Osteoblast (primary cell): ENCODE data around the gene OR51G1. TPM values are rescaled to one million over a fixed set of nuclear protein-coding genes. Genes with fewer than 3 reads are reported as not detected.

Experiments used
- DNase-seq: peaks from one replicate; pipeline ENCODE4 v3.0.0; 2011; ENCODE audit warnings: low spot score, mixed read lengths; ENCODE audit not compliant: insufficient read length; ENCODE audit errors: missing footprints
- H2AFZ ChIP-seq: 2 replicates; pipeline ENCODE4 v1.6.0; 2011; ENCODE audit warnings: mild to moderate bottlenecking, low read length
- H3K27ac ChIP-seq: 2 replicates; pipeline ENCODE4 v1.5.1; 2011; ENCODE audit warnings: mild to moderate bottlenecking, low read depth, low read length, moderate library complexity
- H3K27me3 ChIP-seq: 2 replicates; pipeline ENCODE4 v1.6.0; 2012; ENCODE audit warnings: mild to moderate bottlenecking, control low read depth, inconsistent platforms, low read length, moderate library complexity; ENCODE audit not compliant: insufficient read depth
- H3K36me3 ChIP-seq: 2 replicates; pipeline ENCODE4 v1.5.1; 2011; ENCODE audit warnings: mild to moderate bottlenecking, low read length, control low read depth, moderate library complexity; ENCODE audit not compliant: insufficient read depth
- H3K4me1 ChIP-seq: 2 replicates; pipeline ENCODE4 v1.5.1; 2011; ENCODE audit warnings: mild to moderate bottlenecking, low read length, control low read depth, moderate library complexity; ENCODE audit not compliant: insufficient read depth
- H3K4me2 ChIP-seq: 2 replicates; pipeline ENCODE4 v1.6.0; 2011; ENCODE audit warnings: mild to moderate bottlenecking, low read length; ENCODE audit not compliant: insufficient read depth
- H3K4me3 ChIP-seq: fragments of 200-600 bp; sonication (generic); 3 replicates; pipeline ENCODE4 v1.5.1; 2012; ENCODE audit warnings: mild to moderate bottlenecking, low read length, inconsistent platforms; ENCODE audit not compliant: insufficient read depth
- H3K79me2 ChIP-seq: 2 replicates; pipeline ENCODE4 v1.6.0; 2012; ENCODE audit warnings: mild to moderate bottlenecking, low read length, control low read depth, inconsistent platforms; ENCODE audit not compliant: insufficient read depth
- H3K9me3 ChIP-seq: 2 replicates; pipeline ENCODE4 v1.5.1; 2011; ENCODE audit warnings: low read depth, low read length, control low read depth
- H4K20me1 ChIP-seq: 2 replicates; pipeline ENCODE4 v1.6.0; 2012; ENCODE audit warnings: mild to moderate bottlenecking, low read length, control low read depth; ENCODE audit not compliant: insufficient read depth
- total RNA-seq: library from RNA; depleted of rRNA; stranded (reverse); fragments of >200 nt; gene quantifications from 2 replicates; pipeline ENCODE4 v1.2.3, GENCODE V29; 2012
- TF ChIP-seq, protein P1 (sequence below): IDR thresholded peaks from 2 replicates; pipeline ENCODE4 v1.5.1; 2011; ENCODE audit warnings: mild to moderate bottlenecking, low read depth, low read length, moderate library complexity; ENCODE audit errors: extremely low read depth

Gene OR51G1
- total RNA-seq, 1 donor = not detected

DNA sequence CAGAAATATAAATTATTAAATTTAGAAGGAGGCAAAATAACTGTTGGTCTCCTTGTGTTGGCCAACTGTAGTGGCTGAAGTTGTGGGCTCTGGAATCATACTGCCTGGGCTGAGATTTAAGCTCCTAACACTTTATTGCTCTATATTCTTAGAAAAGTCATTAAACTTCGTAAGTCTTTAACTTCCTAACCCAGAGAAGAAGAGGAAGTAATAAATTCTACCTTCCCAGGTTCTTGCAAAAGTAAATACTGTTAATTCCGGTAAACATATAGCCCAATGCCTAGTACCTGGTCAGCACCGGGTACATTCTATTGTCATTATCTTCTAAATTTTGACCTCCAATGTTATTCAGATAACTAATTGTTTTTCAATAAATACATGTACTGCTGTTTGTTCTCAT lies 38.0 kb downstream of the OR51G1 start:
- Histone ChIP-seq H3K27ac (no peak overlapping the region), H2AFZ (no peak overlapping the region), H3K36me3 (no peaks in the 10 kb centered on the region), H4K20me1 (no peaks in the 10 kb centered on the region), H3K27me3 (no peaks in the 10 kb centered on the region), H3K4me3 (no peak overlapping the region), H3K4me2 (no peak overlapping the region), H3K9me3 (no peaks in the 10 kb centered on the region), H3K79me2 (no peaks in the 10 kb centered on the region), H3K4me1 (peaks cover under 1% of the 10 kb centered on the region)
- TF ChIP-seq, protein P1, sequence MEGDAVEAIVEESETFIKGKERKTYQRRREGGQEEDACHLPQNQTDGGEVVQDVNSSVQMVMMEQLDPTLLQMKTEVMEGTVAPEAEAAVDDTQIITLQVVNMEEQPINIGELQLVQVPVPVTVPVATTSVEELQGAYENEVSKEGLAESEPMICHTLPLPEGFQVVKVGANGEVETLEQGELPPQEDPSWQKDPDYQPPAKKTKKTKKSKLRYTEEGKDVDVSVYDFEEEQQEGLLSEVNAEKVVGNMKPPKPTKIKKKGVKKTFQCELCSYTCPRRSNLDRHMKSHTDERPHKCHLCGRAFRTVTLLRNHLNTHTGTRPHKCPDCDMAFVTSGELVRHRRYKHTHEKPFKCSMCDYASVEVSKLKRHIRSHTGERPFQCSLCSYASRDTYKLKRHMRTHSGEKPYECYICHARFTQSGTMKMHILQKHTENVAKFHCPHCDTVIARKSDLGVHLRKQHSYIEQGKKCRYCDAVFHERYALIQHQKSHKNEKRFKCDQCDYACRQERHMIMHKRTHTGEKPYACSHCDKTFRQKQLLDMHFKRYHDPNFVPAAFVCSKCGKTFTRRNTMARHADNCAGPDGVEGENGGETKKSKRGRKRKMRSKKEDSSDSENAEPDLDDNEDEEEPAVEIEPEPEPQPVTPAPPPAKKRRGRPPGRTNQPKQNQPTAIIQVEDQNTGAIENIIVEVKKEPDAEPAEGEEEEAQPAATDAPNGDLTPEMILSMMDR = no peak
- DNase-seq = no peak

DNA sequence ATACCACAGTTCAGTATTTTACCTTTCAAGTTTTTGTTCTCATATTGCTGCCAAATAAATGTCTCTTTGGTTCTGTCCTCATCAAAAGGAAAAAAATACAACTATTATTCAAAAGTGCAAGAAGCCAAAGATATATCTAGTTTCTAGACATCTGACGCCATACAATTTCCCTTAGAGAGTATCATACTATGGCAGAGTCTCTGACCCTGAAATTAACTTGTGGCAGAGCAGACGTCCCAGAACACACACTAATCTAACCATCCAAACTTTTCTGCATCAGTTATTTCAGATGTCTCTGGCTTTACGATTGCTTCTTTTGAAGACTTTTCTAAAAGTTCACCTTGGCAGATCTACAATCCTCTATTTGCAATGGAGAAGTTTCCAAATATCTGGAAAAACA lies 39.8 kb downstream of the OR51G1 start:
- no peak overlapping the region for H3K4me2 ChIP-seq
- no peaks in the 10 kb centered on the region for H4K20me1 ChIP-seq
- no peak overlapping the region for H3K4me3 ChIP-seq
- no peak overlapping the region for H2AFZ ChIP-seq
- H3K9me3 ChIP-seq = no peaks in the 10 kb centered on the region
- H3K27me3 ChIP-seq = no peaks in the 10 kb centered on the region
- DNase-seq = no peak
- H3K79me2 ChIP-seq = no peaks in the 10 kb centered on the region
- H3K36me3 ChIP-seq = no peaks in the 10 kb centered on the region
- peaks cover 5% of the 10 kb centered on the region for H3K4me1 ChIP-seq
- TF ChIP-seq, protein P1 = no peak
- H3K27ac ChIP-seq = no peak overlapping the region

DNA sequence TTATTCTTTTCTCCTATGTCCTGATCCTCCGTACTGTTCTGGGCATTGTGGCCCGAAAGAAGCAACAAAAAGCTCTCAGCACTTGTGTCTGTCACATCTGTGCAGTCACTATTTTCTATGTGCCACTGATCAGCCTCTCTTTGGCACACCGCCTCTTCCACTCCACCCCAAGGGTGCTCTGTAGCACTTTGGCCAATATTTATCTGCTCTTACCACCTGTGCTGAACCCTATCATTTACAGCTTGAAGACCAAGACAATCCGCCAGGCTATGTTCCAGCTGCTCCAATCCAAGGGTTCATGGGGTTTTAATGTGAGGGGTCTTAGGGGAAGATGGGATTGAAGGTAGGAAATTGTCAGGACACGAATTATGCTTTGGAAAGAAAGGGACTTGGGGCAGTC lies 41.6 kb downstream of the OR51G1 start:
- no peak overlapping the region for H3K4me3 ChIP-seq
- no peak overlapping the region for H3K4me2 ChIP-seq
- no peaks in the 10 kb centered on the region for H3K9me3 ChIP-seq
- no peak for DNase-seq
- peaks cover 5% of the 10 kb centered on the region for H3K4me1 ChIP-seq
- H3K79me2 ChIP-seq = no peaks in the 10 kb centered on the region
- H3K27ac ChIP-seq = no peak overlapping the region
- H3K36me3 ChIP-seq = no peaks in the 10 kb centered on the region
- no peaks in the 10 kb centered on the region for H4K20me1 ChIP-seq
- H2AFZ ChIP-seq = no peak overlapping the region
- TF ChIP-seq, protein P1 = no peak
- H3K27me3 ChIP-seq = no peaks in the 10 kb centered on the region

DNA sequence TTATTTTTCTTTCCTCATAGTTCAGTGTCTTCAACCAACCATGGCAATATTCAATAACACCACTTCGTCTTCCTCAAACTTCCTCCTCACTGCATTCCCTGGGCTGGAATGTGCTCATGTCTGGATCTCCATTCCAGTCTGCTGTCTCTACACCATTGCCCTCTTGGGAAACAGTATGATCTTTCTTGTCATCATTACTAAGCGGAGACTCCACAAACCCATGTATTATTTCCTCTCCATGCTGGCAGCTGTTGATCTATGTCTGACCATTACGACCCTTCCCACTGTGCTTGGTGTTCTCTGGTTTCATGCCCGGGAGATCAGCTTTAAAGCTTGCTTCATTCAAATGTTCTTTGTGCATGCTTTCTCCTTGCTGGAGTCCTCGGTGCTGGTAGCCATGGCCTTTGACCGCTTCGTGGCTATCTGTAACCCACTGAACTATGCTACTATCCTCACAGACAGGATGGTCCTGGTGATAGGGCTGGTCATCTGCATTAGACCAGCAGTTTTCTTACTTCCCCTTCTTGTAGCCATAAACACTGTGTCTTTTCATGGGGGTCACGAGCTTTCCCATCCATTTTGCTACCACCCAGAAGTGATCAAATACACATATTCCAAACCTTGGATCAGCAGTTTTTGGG lies 42.2 kb downstream of the OR51G1 start, which contains the start of gene OR51T1:
TSS of gene OR51T1 (plus strand) at position 41 of the 641 bp plus-strand sequence. CDS start at position 41, 0 bp downstream.
- Histone ChIP-seq H3K9me3 (no peaks in the 10 kb centered on the region), H3K36me3 (no peaks in the 10 kb centered on the region), H4K20me1 (no peaks in the 10 kb centered on the region), H3K4me3 (no peak within 1 kb of the TSS), H3K4me2 (peak within 1 kb of the TSS; percentile 17), H3K27ac (no peak within 1 kb of the TSS), H3K27me3 (no peaks in the 10 kb centered on the region), H2AFZ (peak within 1 kb of the TSS; percentile 36), H3K4me1 (peaks cover 5% of the 10 kb centered on the region), H3K79me2 (no peaks in the 10 kb centered on the region)
- no peak for DNase-seq
- TF ChIP-seq, protein P1 = no peak
